Suprapubic skin (tissue), 4 donors: ENCODE results near the gene NAA15. TPM values are rescaled to one million over a fixed set of nuclear protein-coding genes. Genes with fewer than 3 reads are reported as not detected.
A peak's percentile ranks its signal among the peaks of the same experiment; 100 is the strongest.
"Not testable (repeated sequence)": the region's sequence is repeated elsewhere in the genome, so short reads cannot be mapped to it uniquely, and the experiment has no call there.

Experiments used
- DNase-seq, 2 donors: peaks; one replicate each; pipeline ENCODE4 v3.0.0-alpha.2; 2019; ENCODE audit warnings: low spot score in 2 of 2
- H3K27ac ChIP-seq: fragments of 200-600 bp; sonication (generic); one replicate; pipeline ENCODE4 v1.5.1; 2019
- H3K27me3 ChIP-seq: fragments of 200-600 bp; sonication (generic); one replicate; pipeline ENCODE4 v1.5.1; 2019
- H3K36me3 ChIP-seq: fragments of 200-600 bp; sonication (generic); one replicate; pipeline ENCODE4 v1.5.1; 2019
- H3K4me1 ChIP-seq: fragments of 200-600 bp; sonication (generic); one replicate; pipeline ENCODE4 v1.5.1; 2019
- H3K4me3 ChIP-seq: fragments of 200-600 bp; sonication (generic); one replicate; pipeline ENCODE4 v1.5.1; 2019; ENCODE audit warnings: mild to moderate bottlenecking
- H3K9me3 ChIP-seq: fragments of 200-600 bp; sonication (generic); one replicate; pipeline ENCODE4 v1.5.1; 2019
- EP300 ChIP-seq: sonication (generic); formaldehyde crosslinking; IDR thresholded peaks from one replicate; pipeline ENCODE4 v1.6.1; 2017; ENCODE audit warnings: antibody characterized with exemption
- POLR2A ChIP-seq, 2 donors: fragments of 450-650 bp; IDR thresholded peaks; one replicate each; pipeline ENCODE4 v1.6.1; 2017; ENCODE audit warnings: antibody characterized with exemption in 2 of 2, mild to moderate bottlenecking in 2 of 2, moderate library complexity in 2 of 2
- POLR2AphosphoS5 ChIP-seq, 3 donors: sonication (generic); formaldehyde crosslinking; IDR thresholded peaks; one replicate each; pipeline ENCODE4 v1.6.1; 2017; ENCODE audit warnings: antibody characterized with exemption in 3 of 3
- WGBS: methylation state at CpG from one replicate; pipeline ENCODE4 v1.1.5; 2018; 5-methylcytosine and 5-hydroxymethylcytosine counted together
- total RNA-seq, 4 donors: library from RNA; depleted of rRNA; stranded (reverse); fragments of >200 nt; gene quantifications; one replicate each; pipeline ENCODE4 v1.1.0, GENCODE V29; 2016
- TF ChIP-seq, protein P1 (sequence below), 2 donors: fragments of 200-600 bp in 1 of 2; fragments of 450-650 bp in 1 of 2; sonication (generic) in 1 of 2; IDR thresholded peaks; one replicate each; pipeline ENCODE4 v1.5.1; 2016 to 2019; ENCODE audit warnings: antibody characterized with exemption in 2 of 2, mild to moderate bottlenecking in 1 of 2, moderate library complexity in 1 of 2

Gene NAA15
- 10 to 100 TPM; 26.5 to 41.8 (median 27.8) TPM for total RNA-seq

DNA sequence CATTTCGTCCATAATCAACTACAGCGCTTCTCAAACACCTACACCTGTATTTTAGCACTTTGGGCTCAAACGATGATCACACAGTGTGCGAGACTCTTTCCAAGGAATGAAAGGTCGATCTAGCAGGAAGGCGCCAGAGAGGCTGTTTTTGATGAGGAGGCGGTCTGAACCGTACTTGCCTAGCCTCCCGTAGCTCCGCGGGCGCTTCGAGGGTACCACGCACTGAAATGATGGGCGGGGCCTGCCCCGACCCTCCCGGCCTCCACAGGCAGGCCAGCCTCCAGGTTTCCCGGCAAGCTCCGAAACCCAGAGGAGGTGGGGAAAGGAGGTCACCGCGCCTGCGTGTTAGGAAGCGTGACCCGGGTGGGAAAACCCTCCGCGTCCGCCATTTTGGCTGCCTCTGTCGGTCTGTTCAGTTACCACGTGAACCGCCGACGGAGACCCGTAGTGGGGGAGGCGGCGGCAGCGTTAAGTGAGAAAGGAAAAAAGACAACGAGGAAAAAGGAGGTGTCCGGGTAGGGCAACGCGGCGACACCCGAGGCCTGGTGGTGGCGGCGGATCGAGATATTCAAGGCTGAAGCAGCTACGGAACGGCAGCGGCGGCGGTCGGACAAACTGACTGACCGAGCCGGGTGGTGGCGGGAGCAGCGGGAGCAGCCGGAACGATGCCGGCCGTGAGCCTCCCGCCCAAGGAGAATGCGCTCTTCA, at the start of gene NAA15:
Gene NAA15 (plus strand): TSS at position 393 of the 708 bp plus-strand sequence. CDS start 273 bp downstream, at position 666.
- TF ChIP-seq, protein P1, sequence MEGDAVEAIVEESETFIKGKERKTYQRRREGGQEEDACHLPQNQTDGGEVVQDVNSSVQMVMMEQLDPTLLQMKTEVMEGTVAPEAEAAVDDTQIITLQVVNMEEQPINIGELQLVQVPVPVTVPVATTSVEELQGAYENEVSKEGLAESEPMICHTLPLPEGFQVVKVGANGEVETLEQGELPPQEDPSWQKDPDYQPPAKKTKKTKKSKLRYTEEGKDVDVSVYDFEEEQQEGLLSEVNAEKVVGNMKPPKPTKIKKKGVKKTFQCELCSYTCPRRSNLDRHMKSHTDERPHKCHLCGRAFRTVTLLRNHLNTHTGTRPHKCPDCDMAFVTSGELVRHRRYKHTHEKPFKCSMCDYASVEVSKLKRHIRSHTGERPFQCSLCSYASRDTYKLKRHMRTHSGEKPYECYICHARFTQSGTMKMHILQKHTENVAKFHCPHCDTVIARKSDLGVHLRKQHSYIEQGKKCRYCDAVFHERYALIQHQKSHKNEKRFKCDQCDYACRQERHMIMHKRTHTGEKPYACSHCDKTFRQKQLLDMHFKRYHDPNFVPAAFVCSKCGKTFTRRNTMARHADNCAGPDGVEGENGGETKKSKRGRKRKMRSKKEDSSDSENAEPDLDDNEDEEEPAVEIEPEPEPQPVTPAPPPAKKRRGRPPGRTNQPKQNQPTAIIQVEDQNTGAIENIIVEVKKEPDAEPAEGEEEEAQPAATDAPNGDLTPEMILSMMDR (IDR thresholded peaks at IDR 0.05): no peak
- TF ChIP-seq POLR2AphosphoS5 (IDR thresholded peaks at IDR 0.05) (peak in 2 of 3 donors; percentile 61 to 74), POLR2A (IDR thresholded peaks at IDR 0.05) (peak in 1 of 2 donors; percentile 48), EP300 (no peak)
- under 1% methylated on average over 56 of the region's 61 CpGs for WGBS

DNA sequence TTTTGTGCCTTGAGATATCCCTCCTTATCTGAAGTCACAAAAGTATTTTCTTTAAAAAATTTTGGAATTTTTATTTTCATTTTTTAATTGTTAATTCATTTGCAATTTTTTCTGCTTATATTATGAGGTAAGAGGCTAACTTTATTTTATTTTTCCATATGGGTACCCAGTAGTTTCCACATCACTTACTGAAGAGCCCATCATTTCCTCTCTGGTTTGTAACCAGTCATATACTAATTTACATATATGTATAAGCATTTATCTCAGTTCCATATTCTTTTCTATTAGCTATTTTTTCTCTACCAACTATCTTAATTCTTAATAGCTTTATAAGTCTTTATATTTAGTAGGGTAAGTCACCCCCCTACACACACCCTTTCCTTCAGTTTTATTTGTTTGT, 48.3 kb upstream of the NAA15 start:
- no peaks in the 10 kb centered on the region for H3K27me3 ChIP-seq
- DNase-seq: no peak
- no peaks in the 10 kb centered on the region for H3K9me3 ChIP-seq
- peaks cover 2% of the 10 kb centered on the region for H3K4me1 ChIP-seq
- H3K27ac ChIP-seq: no peak overlapping the region
- H3K4me3 ChIP-seq: no peak overlapping the region
- no peak for TF ChIP-seq POLR2AphosphoS5 (IDR thresholded peaks at IDR 0.05)
- TF ChIP-seq, protein P1 (IDR thresholded peaks at IDR 0.05): no peak
- TF ChIP-seq POLR2A (IDR thresholded peaks at IDR 0.05): no peak
- TF ChIP-seq EP300: no peak
- no peaks in the 10 kb centered on the region for H3K36me3 ChIP-seq

More for the DNA sequence above, at the start of gene NAA15:
- H3K27ac ChIP-seq: peak within 1 kb of the TSS; percentile 97
- peak; percentile 99 for DNase-seq
- H3K4me1 ChIP-seq: peaks cover 36% of the 10 kb centered on the region
- H3K36me3 ChIP-seq: no peaks in the 10 kb centered on the region
- H3K4me3 ChIP-seq: peak within 1 kb of the TSS; percentile 95
- no peaks in the 10 kb centered on the region for H3K9me3 ChIP-seq
- no peaks in the 10 kb centered on the region for H3K27me3 ChIP-seq

DNA sequence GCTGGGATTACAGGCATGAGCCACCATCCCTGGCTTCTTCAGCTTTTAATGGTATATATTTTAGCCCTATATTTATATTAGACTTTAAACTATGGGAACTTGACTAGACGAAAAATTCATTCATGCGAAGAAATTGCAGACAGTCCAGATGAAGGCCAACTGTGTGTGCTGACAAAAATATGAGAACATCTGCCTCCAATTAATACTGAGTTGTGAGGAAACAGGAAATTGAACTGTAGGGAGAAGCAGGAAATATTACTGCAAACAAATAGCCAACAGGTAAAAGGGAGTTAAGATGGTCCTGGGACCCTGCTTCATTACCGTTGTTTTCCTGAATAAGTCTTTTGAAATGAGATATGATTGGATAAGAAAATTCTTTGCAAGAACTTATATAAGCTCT, 47.6 kb upstream of the NAA15 start:
- TF ChIP-seq EP300: no peak
- no peak for TF ChIP-seq POLR2A (IDR thresholded peaks at IDR 0.05)
- TF ChIP-seq, protein P1 (IDR thresholded peaks at IDR 0.05): no peak
- no peak for TF ChIP-seq POLR2AphosphoS5 (IDR thresholded peaks at IDR 0.05)
- Histone ChIP-seq H3K9me3 (no peaks in the 10 kb centered on the region), H3K36me3 (no peaks in the 10 kb centered on the region), H3K4me3 (no peak overlapping the region), H3K27ac (no peak overlapping the region), H3K27me3 (no peaks in the 10 kb centered on the region), H3K4me1 (no peaks in the 10 kb centered on the region)
- no peak for DNase-seq
- 54% methylated on average over 3 of the region's 3 CpGs for WGBS

DNA sequence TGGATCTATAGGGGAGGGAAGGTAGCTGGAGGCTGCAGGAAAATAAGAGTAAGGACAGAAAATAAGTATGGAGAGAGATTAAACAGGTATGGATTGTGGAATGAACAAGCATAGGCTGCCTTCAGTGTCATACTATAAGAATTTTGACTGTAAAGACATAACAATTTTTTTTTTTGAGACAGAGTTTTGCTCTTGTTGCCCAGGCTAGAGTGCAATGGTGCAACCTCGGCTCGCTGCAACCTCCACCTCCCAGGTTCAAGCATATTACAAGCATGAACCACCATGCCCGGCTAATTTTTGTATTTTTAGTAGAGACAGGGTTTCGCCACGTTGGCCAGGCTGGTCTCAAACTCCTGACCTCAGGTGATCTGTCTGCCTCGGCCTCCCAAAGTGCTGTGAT, 45.7 kb upstream of the NAA15 start:
- not testable (repeated sequence) for H3K4me1 ChIP-seq, H3K4me3 ChIP-seq, H3K27me3 ChIP-seq, H3K9me3 ChIP-seq, H3K27ac ChIP-seq, H3K36me3 ChIP-seq, DNase-seq
- 94% methylated on average over 6 of the region's 6 CpGs for WGBS

DNA sequence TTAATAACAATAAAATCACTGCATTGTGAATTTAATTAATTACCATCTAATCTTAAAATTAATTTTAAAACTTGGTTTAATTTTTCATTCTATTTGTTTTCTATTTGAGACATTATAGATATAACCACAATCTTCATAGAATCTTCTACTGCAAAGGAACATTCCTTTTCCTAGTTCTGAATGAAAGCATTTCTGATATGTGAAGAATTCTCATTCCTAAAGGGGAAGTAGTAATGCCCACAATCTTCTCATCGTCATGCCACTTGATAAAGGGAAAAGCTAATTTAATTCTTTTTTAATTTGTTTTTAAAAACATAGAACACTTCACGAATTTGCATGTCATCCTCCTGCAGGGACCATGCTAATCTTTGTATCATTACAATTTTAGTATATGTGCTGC, 45.0 kb upstream of the NAA15 start:
- Histone ChIP-seq H3K4me3 (no peak overlapping the region), H3K9me3 (no peaks in the 10 kb centered on the region), H3K27me3 (no peaks in the 10 kb centered on the region), H3K36me3 (no peaks in the 10 kb centered on the region), H3K27ac (no peak overlapping the region), H3K4me1 (no peaks in the 10 kb centered on the region)
- no peak for DNase-seq
- 66% methylated on average over 2 of the region's 2 CpGs for WGBS
- TF ChIP-seq EP300: no peak
- TF ChIP-seq POLR2A (IDR thresholded peaks at IDR 0.05): no peak
- TF ChIP-seq, protein P1 (IDR thresholded peaks at IDR 0.05): no peak
- no peak for TF ChIP-seq POLR2AphosphoS5 (IDR thresholded peaks at IDR 0.05)
